A172 (cell line): ENCODE measurements around the gene MT4. TPM values are rescaled to one million over a fixed set of nuclear protein-coding genes. Genes with fewer than 3 reads are reported as not detected.

Experiments
- DNase-seq: peaks from one replicate; pipeline ENCODE4 v3.0.0-alpha.2; 2015; ENCODE audit warnings: low spot score
- total RNA-seq: library from RNA; depleted of rRNA; stranded (reverse); fragments of >200 nt; shearing (Covaris generic); gene quantifications from 2 replicates; pipeline ENCODE4 v1.2.3, GENCODE V29; 2014

MT4 gene
- total RNA-seq, 1 experiment from 2014 or later: not detected

- DNase-seq: no peak
Observed at GRCh38 chr16:56601325-56601724, 36.5 kb downstream of the MT4 start.

- DNase-seq: peak; percentile 64
Observed at GRCh38 chr16:56603589-56603988, 38.7 kb downstream of the MT4 start.

GRCh38 chr16:56604966-56605365 lies 40.1 kb downstream of the MT4 start:
- DNase-seq: no peak

GRCh38 chr16:56605475-56605874 lies 40.6 kb downstream of the MT4 start:
- no peak for DNase-seq

GRCh38 chr16:56606071-56606475 lies 41.2 kb downstream of the MT4 start:
- DNase-seq: peak; percentile 90

GRCh38 chr16:56606476-56607108 lies 41.7 kb downstream of the MT4 start:
- peak; percentile 98 for DNase-seq

GRCh38 chr16:56607109-56607618 lies 42.3 kb downstream of the MT4 start:
- DNase-seq: peak; percentile 99

- DNase-seq: no peak
Observed at GRCh38 chr16:56607675-56608042, 42.8 kb downstream of the MT4 start.

GRCh38 chr16:56608043-56608875 lies 43.4 kb downstream of the MT4 start, which contains the start of gene MT2A:
Gene MT2A, plus strand, starts transcription at chr16:56608584. Its CDS starts 72 bp downstream, at chr16:56608656.
- DNase-seq: peak; percentile 97

- DNase-seq: peak; percentile 47
Observed at GRCh38 chr16:56608876-56609462, 44.1 kb downstream of the MT4 start.

- DNase-seq: peak; percentile 82
Observed at GRCh38 chr16:56609463-56609921, 44.6 kb downstream of the MT4 start.

GRCh38 chr16:56610017-56610608 lies 45.2 kb downstream of the MT4 start:
- DNase-seq: peak; percentile 88

- DNase-seq: peak; percentile 33
Observed at GRCh38 chr16:56610609-56611111, 45.8 kb downstream of the MT4 start.

GRCh38 chr16:56611281-56611833 lies 46.5 kb downstream of the MT4 start:
- peak; percentile 60 for DNase-seq

GRCh38 chr16:56613706-56614105 lies 48.8 kb downstream of the MT4 start:
- DNase-seq: no peak

GRCh38 chr16:56614549-56614991 lies 49.7 kb downstream of the MT4 start:
- peak; percentile 95 for DNase-seq

GRCh38 chr16:56615353-56615752 lies 50.5 kb downstream of the MT4 start:
- peak; percentile 59 for DNase-seq

GRCh38 chr16:56616608-56617211 lies 51.8 kb downstream of the MT4 start:
- no peak for DNase-seq

GRCh38 chr16:56617212-56618085 lies 52.6 kb downstream of the MT4 start:
- no peak for DNase-seq

GRCh38 chr16:56618138-56618537 lies 53.3 kb downstream of the MT4 start:
- DNase-seq: no peak
